Activated naive CD8-positive, alpha-beta T cell treated with anti-CD3 and anti-CD28 coated beads, Interleukin-2, amount 10 ng/mL, durations not matched to agents 7 days and 5 days (primary cell): ENCODE results near the gene OR8B12. TPM values are rescaled to one million over a fixed set of nuclear protein-coding genes. Genes with fewer than 3 reads are reported as not detected.

ENCODE experiments used
- ATAC-seq: fragments of 150-1000 bp; cut with Tn5 transposase; one replicate; pipeline ENCODE4 v1.10.0; 2021; ENCODE audit warnings: low read depth, moderate library complexity
- POLR2A ChIA-PET: fragments of 350-600 bp; sonication (Branson Sonifier 250); formaldehyde crosslinking; loops from one replicate; lab custom pipeline; 2021; ENCODE audit warnings: antibody characterized with exemption; lab: Charles Lee
- DNase-seq: peaks from one replicate; pipeline ENCODE4 v3.0.0; 2021
- H3K27ac Mint-ChIP-seq: one replicate; pipeline ENCODE4 v1.8.0; 2022; ENCODE audit warnings: mild to moderate bottlenecking, mixed read lengths
- H3K27me3 Mint-ChIP-seq: one replicate; pipeline ENCODE4 v1.8.0; 2022; ENCODE audit warnings: mild to moderate bottlenecking, moderate library complexity, mixed read lengths
- H3K36me3 Mint-ChIP-seq: one replicate; pipeline ENCODE4 v1.8.0; 2021; ENCODE audit warnings: mild to moderate bottlenecking, mixed read lengths
- H3K4me1 Mint-ChIP-seq: one replicate; pipeline ENCODE4 v1.8.0; 2021; ENCODE audit warnings: mixed read lengths
- H3K4me3 Mint-ChIP-seq: one replicate; pipeline ENCODE4 v1.8.0; 2022; ENCODE audit warnings: mild to moderate bottlenecking, moderate library complexity, mixed read lengths
- H3K9me3 Mint-ChIP-seq: one replicate; pipeline ENCODE4 v1.8.0; 2021; ENCODE audit warnings: mixed read lengths
- total RNA-seq, 2 experiments: library from RNA; stranded (reverse); gene quantifications; one replicate each; pipeline ENCODE4 v1.2.3, GENCODE V29; 2021

Gene OR8B12, protein sequence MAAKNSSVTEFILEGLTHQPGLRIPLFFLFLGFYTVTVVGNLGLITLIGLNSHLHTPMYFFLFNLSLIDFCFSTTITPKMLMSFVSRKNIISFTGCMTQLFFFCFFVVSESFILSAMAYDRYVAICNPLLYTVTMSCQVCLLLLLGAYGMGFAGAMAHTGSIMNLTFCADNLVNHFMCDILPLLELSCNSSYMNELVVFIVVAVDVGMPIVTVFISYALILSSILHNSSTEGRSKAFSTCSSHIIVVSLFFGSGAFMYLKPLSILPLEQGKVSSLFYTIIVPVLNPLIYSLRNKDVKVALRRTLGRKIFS
- total RNA-seq = not detected

DNA sequence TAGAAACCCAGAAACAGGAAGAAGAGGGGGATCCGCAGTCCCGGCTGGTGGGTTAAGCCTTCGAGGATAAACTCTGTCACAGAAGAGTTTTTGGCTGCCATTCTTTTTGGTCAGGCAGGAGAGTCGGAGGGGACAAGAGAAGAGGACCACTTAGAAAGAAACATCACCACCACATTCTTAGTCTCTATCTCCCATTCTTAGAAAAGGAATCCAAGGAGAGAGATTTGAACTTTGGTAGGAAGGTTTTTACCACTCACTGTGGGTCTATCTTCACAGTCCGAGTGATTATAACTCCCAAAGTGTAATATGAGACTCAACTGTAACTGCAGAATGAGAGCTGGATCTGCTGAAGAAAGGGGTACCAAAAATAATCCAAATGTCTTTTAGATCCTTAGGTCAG, at the start of gene OR8B12:
TSS of gene OR8B12 (minus strand) at position 101 of the 400 bp plus-strand sequence. CDS start at position 101, 0 bp downstream.
- DNase-seq (no peak), ATAC-seq (no peak)
- H3K27ac Mint-ChIP-seq = no peak within 1 kb of the TSS
- H3K27me3 Mint-ChIP-seq = peaks cover 20% of the 10 kb centered on the region
- peaks cover 1% of the 10 kb centered on the region for H3K4me1 Mint-ChIP-seq
- no peak within 1 kb of the TSS for H3K4me3 Mint-ChIP-seq
- no peaks in the 10 kb centered on the region for H3K9me3 Mint-ChIP-seq
- POLR2A ChIA-PET = no interaction called here
- no peaks in the 10 kb centered on the region for H3K36me3 Mint-ChIP-seq

DNA sequence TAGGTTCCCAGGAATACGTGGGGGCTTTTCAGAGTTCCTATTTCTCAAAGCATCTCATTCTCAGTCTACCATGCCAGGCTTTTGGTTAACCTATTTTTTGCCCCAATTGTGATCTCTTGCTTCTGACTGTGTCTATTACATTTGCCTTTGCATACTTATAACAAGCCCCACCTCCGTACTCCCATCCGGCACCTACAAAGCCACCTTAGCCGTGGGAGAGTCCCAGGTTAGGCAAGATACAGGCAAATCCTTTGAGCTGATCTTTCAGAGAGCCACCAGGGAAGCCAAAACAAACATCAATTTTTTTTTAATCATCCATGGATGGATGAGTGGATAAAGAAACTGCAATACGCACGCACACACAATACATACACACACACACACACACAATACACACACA, 49.2 kb upstream of the OR8B12 start:
- DNase-seq = no peak
- Mint-ChIP-seq H3K27me3 (peaks cover 18% of the 10 kb centered on the region), H3K9me3 (no peaks in the 10 kb centered on the region)

DNA sequence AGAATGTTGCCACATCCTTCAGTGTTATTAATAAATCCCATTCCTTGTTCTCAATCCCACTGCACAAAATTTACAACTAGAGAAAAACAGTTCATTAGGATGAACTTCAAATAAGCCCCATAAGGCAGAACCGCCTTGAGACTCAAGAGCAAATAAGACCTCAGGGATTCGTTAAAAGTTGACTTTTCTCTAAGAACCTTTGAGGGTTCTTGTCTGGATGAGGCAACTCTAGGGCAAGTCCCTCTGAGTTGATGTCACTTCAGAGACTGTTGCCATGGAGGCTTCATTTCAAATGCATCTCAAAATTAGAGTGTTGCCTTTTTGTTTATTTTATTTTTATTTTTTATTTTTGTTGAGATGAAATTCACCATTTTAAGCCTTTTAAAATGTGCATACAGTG, 48.0 kb upstream of the OR8B12 start:
- no peak overlapping the region for H3K27ac Mint-ChIP-seq
- no peak for ATAC-seq
- POLR2A ChIA-PET = no interaction called here

More for the DNA sequence above, 49.2 kb upstream of the OR8B12 start:
- Mint-ChIP-seq H3K4me3 (no peak overlapping the region), H3K36me3 (no peaks in the 10 kb centered on the region), H3K27ac (no peak overlapping the region), H3K4me1 (no peaks in the 10 kb centered on the region)
- ATAC-seq = no peak
- POLR2A ChIA-PET = no interaction called here

DNA sequence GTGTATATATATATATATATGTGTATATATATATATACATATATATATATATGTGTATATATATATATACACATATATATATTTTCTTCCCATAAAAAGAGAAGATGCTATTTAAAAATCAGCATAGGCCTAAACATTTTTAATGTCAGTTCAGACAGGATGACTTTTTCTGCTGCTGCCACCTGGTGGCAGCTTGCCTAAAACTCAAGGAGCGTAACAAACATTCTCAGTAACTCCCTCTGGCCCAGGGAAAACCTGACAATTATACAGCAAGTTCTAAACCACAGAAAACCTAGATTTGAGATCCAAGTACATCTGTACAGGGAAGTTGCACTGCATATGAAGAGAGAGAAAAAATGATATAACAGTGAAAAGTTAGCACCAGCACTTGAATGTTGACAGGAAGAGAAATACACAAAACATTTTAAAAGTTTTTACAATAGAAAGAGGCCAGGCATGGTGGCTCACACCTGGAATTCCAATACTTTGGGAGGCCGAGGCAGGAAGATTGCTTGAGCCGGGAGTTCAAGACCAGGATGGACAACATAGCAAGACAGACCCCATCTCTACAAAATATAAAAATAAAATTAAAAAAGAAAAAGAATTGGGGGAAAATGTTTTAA, 42.9 kb upstream of the OR8B12 start:
- Mint-ChIP-seq H3K4me1 (no peaks in the 10 kb centered on the region), H3K4me3 (no peak overlapping the region), H3K27me3 (peaks cover 18% of the 10 kb centered on the region), H3K9me3 (no peaks in the 10 kb centered on the region), H3K36me3 (no peaks in the 10 kb centered on the region), H3K27ac (no peak overlapping the region)
- POLR2A ChIA-PET = no interaction called here
- peak; percentile 44 for DNase-seq
- ATAC-seq = peak; percentile 54

More for the DNA sequence above, 48.0 kb upstream of the OR8B12 start:
- Mint-ChIP-seq H3K9me3 (no peaks in the 10 kb centered on the region), H3K4me1 (no peaks in the 10 kb centered on the region), H3K27me3 (peaks cover 18% of the 10 kb centered on the region), H3K36me3 (no peaks in the 10 kb centered on the region), H3K4me3 (no peak overlapping the region)
- DNase-seq = no peak

DNA sequence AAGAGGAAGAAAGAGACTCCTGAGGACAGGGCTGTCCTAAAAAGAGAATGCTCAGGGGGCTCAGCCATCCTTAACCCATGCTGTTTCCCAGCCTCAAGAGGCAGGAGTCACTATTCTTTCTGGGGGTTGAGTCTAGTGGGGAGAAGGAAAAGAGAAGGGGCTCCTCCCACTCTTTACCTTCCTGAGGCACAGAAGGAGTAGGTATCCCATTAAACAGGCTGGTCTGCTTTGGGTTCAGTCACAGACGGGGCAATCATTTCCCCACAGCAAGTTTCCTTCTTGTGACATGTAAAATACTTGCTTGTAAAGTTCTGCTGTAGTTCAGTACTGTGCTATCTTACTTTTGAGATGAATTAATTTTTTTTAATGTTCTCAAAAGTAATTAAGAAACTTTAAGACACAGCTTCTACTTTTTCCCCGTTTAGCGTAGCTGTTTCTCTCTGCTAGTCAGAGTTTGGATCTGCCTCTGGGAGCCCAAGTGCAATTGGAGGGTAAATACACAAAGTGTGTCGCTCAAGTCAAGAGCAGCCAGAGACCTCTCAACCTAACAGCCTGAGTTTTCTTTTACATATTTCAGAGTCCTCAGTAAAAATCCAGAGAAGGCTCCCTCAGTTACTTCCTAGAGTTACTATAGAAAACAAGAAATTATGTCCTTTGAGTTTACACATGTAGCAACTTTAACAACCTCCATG, 41.4 kb upstream of the OR8B12 start:
- DNase-seq (no peak), ATAC-seq (no peak)
- POLR2A ChIA-PET = no interaction called here
- Mint-ChIP-seq H3K4me3 (no peak overlapping the region), H3K4me1 (no peaks in the 10 kb centered on the region), H3K36me3 (no peaks in the 10 kb centered on the region), H3K9me3 (no peaks in the 10 kb centered on the region), H3K27ac (no peak overlapping the region), H3K27me3 (peaks cover 12% of the 10 kb centered on the region)

DNA sequence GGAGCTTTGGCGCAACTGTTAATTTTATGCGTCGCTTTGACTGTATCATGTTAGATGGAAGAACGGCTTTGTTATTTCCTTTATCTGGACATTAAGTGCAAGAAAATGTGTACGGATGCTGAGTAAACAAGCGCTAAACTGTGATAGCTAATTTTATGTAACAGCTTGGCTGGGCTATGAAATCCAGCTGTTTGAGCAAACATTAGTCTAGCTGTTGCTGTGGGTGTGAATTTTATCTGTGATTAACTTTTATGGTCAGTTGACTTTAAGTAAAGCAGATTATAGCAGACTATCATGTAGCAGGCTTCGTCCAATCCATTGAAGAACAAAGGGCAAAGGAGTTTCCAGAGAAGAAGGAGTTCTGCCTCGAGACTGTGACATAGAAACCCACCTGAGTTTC, 40.3 kb upstream of the OR8B12 start:
- no peaks in the 10 kb centered on the region for H3K36me3 Mint-ChIP-seq
- no peak overlapping the region for H3K4me3 Mint-ChIP-seq
- no peaks in the 10 kb centered on the region for H3K4me1 Mint-ChIP-seq
- no peaks in the 10 kb centered on the region for H3K9me3 Mint-ChIP-seq
- H3K27ac Mint-ChIP-seq = no peak overlapping the region
- no peak for ATAC-seq
- DNase-seq = no peak
- POLR2A ChIA-PET = no interaction called here
- peaks cover 12% of the 10 kb centered on the region for H3K27me3 Mint-ChIP-seq

DNA sequence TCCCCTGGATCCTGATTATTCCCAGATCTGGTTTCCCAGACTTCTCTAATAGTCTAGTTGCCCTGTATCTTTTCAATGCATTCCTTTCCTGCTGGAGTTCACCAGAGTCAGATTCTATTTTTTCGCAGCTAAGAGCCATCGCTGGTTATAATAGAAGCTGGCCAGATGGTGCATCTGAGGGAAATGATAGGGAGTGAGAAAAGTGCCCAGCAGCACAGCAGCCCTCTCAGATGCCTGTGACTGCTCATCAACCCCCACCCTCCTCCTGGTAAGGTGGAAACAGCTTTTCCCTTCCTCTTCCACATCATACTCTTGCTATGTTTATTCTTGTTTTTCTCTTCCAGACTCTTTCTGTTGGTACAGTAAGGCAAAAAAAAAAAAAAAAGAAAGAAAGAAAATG, 39.1 kb upstream of the OR8B12 start:
- Mint-ChIP-seq H3K4me3 (no peak overlapping the region), H3K27ac (no peak overlapping the region), H3K36me3 (no peaks in the 10 kb centered on the region), H3K27me3 (peaks cover 8% of the 10 kb centered on the region), H3K9me3 (no peaks in the 10 kb centered on the region), H3K4me1 (no peaks in the 10 kb centered on the region)
- no peak for ATAC-seq
- no peak for DNase-seq
- POLR2A ChIA-PET = no interaction called here

DNA sequence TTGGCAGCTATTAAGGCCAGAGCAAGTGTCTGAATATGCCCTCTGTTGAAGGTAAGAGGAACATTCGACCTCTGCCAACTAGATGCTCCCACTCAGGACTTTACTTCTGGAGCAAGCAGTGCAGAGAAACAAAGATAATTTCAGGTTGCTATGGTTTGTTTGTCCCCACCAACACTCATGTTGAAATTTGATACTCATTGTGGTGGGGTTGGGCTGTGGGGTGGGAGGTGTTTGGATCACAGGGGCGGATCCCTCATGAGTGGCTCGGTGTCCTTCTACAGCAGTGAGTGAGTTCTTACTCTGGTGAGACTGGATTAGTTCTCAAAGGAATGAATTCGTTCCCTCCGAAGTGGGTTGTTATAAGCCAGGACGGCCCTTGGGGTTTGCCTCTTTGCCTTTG, 38.4 kb upstream of the OR8B12 start:
- no peak overlapping the region for H3K4me3 Mint-ChIP-seq

DNA sequence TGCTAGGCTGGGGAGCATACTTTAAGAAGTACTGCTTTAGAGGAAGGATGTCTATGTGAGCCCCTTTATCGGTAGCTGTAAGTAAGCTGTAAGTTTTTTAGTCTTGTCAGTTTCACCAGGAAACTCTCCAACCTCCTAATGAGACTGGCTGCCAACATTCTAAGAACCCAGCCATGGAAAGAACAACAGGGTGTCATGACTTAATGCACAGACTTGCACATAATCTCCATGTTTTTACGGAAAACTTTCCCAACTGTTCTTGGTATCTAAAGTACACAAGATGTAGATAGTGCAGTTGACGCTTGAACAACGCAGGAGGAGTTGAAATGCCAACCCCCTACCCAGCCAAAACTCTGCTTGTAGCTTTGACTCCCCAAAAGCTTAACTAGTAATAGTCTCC, 35.3 kb upstream of the OR8B12 start:
- ATAC-seq = no peak
- Mint-ChIP-seq H3K4me3 (no peak overlapping the region), H3K9me3 (no peaks in the 10 kb centered on the region), H3K36me3 (no peaks in the 10 kb centered on the region), H3K27me3 (peaks cover 5% of the 10 kb centered on the region), H3K4me1 (no peaks in the 10 kb centered on the region), H3K27ac (no peak overlapping the region)
- POLR2A ChIA-PET = no interaction called here
- no peak for DNase-seq

More for the DNA sequence above, 38.4 kb upstream of the OR8B12 start:
- no peaks in the 10 kb centered on the region for H3K9me3 Mint-ChIP-seq
- ATAC-seq (no peak), DNase-seq (no peak)
- no peaks in the 10 kb centered on the region for H3K36me3 Mint-ChIP-seq
- H3K4me1 Mint-ChIP-seq = no peaks in the 10 kb centered on the region
- H3K27me3 Mint-ChIP-seq = peaks cover 4% of the 10 kb centered on the region
- no peak overlapping the region for H3K27ac Mint-ChIP-seq
- POLR2A ChIA-PET = no interaction called here

DNA sequence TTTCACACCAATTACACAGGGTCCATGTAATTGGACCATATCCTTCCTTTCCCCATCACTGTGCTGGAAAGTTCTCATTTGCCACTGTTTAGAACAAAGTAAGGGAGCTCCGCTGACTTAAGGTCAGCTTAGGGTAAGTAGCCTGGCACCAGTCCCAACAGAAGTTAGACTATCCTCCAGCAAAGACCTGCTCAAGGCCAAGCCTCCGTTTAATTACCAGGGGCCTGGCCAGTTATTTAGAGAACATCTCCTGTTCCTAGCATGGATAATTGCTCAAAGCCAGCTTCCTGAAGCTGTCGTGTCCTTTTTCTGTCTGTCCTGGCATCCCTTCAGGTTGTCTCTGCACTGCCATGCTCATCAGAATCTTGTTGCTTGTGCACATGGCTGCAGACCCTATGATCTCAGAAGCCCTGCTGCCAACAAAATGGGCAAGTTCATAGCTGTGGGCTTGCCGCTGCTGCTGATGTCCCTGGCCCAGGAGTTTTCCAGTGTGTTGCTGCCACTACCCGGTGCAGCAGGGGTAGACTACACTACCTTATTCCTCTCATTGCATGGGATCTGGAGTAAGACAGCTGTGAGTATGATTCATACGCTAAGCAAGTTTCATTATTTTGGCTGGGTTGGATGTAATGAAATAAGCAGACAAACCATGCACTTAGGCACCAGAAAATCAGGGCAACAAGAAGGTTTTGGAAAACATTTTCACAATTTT, 34.4 kb upstream of the OR8B12 start:
- POLR2A ChIA-PET = no interaction called here
- ATAC-seq (no peak), DNase-seq (no peak)
- H3K4me1 Mint-ChIP-seq = no peaks in the 10 kb centered on the region
- H3K36me3 Mint-ChIP-seq = no peaks in the 10 kb centered on the region
- no peaks in the 10 kb centered on the region for H3K9me3 Mint-ChIP-seq
- no peak overlapping the region for H3K27ac Mint-ChIP-seq
- no peak overlapping the region for H3K4me3 Mint-ChIP-seq
- H3K27me3 Mint-ChIP-seq = peaks cover 9% of the 10 kb centered on the region

DNA sequence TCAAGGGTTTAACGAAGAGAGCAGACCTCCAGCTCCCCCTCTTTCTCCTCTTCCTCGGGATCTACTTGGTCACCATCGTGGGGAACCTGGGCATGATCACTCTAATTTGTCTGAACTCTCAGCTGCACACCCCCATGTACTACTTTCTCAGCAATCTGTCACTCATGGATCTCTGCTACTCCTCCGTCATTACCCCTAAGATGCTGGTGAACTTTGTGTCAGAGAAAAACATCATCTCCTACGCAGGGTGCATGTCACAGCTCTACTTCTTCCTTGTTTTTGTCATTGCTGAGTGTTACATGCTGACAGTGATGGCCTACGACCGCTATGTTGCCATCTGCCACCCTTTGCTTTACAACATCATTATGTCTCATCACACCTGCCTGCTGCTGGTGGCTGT, 26.7 kb upstream of the OR8B12 start:
- Mint-ChIP-seq H3K4me1 (no peaks in the 10 kb centered on the region), H3K4me3 (no peak overlapping the region), H3K9me3 (no peaks in the 10 kb centered on the region), H3K36me3 (no peaks in the 10 kb centered on the region), H3K27me3 (peaks cover 11% of the 10 kb centered on the region), H3K27ac (no peak overlapping the region)
- DNase-seq (no peak), ATAC-seq (no peak)
- POLR2A ChIA-PET = no interaction called here

DNA sequence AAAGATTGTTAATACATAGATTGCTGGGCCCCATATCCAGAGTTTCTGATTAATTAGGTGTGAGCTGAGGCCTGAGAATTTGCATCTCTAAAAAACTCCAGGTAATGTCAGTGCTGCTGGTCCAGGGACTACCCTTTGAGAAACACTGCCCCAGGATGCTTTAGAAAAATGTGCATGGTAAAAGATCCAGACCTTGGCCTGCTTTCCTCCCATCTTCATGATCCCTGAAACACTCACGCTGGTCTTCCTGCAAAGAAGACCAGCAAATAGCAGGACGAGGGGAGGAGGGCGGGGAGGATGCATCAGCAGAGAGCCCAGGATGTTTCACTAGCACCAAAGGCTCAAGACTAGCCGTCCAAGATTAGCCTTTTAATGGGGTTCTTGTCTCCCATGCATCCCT, 26.2 kb upstream of the OR8B12 start, which contains the start of gene OR8A1:
TSS of gene OR8A1 (plus strand) at position 301 of the 400 bp plus-strand sequence. CDS start 123 bp downstream, outside the sequence.
- H3K9me3 Mint-ChIP-seq = no peaks in the 10 kb centered on the region
- H3K4me3 Mint-ChIP-seq = no peak within 1 kb of the TSS
- no peak for DNase-seq
- no peak within 1 kb of the TSS for H3K27ac Mint-ChIP-seq
- POLR2A ChIA-PET = no interaction called here
- no peak for ATAC-seq
- H3K27me3 Mint-ChIP-seq = peaks cover 11% of the 10 kb centered on the region
- H3K36me3 Mint-ChIP-seq = no peaks in the 10 kb centered on the region
- no peaks in the 10 kb centered on the region for H3K4me1 Mint-ChIP-seq

DNA sequence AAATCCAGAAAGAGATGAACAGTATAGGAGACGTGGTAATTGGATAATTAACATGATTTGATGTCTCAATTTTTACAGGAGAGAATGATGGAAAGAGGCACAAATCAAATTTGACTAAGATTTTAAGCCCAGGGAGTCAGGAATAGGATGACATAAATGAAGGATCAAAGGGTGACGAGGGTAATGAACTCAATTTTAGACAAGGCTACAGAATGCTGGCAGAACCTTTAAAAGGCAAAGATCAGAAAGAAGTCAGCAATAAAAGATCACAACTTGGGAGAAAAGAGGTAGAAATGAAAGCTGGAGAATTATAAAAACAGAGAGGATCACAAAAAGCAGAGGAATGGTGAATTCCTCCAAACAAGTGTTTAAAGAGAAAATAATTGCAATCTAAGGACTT, 13.4 kb upstream of the OR8B12 start:
- Mint-ChIP-seq H3K27me3 (no peaks in the 10 kb centered on the region), H3K9me3 (no peaks in the 10 kb centered on the region), H3K36me3 (no peaks in the 10 kb centered on the region), H3K27ac (no peak overlapping the region), H3K4me3 (no peak overlapping the region), H3K4me1 (no peaks in the 10 kb centered on the region)
- POLR2A ChIA-PET = no interaction called here
- DNase-seq (no peak), ATAC-seq (no peak)
